ENCODE results near the gene TSR3.

GRCh38 chr16:1351582-1352362, at the start of gene TSR3, which contains the start of gene GNPTG:
- TF ChIP-seq, protein P1, sequence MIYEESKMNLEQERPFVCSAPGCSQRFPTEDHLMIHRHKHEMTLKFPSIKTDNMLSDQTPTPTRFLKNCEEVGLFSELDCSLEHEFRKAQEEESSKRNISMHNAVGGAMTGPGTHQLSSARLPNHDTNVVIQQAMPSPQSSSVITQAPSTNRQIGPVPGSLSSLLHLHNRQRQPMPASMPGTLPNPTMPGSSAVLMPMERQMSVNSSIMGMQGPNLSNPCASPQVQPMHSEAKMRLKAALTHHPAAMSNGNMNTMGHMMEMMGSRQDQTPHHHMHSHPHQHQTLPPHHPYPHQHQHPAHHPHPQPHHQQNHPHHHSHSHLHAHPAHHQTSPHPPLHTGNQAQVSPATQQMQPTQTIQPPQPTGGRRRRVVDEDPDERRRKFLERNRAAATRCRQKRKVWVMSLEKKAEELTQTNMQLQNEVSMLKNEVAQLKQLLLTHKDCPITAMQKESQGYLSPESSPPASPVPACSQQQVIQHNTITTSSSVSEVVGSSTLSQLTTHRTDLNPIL (CRISPR knock-in tag; IDR thresholded peaks at IDR 0.05; ENCODE audit: low read depth): no peak
- TF ChIP-seq ZFP3 (CRISPR knock-in tag; IDR thresholded peaks at IDR 0.05): peak; percentile 64
- TF ChIP-seq PATZ1 (CRISPR knock-in tag; IDR thresholded peaks at IDR 0.05; ENCODE audit: borderline replicate concordance): no peak
- TF ChIP-seq ISL1 (CRISPR knock-in tag; IDR thresholded peaks at IDR 0.05): no peak
- TF ChIP-seq ARNTL (CRISPR knock-in tag; IDR thresholded peaks at IDR 0.05; ENCODE audit: borderline replicate concordance, low read depth): no peak
- no peak for TF ChIP-seq ZFP30 (CRISPR knock-in tag; IDR thresholded peaks at IDR 0.05)
